Hindlimb muscle (tissue), 1 donor: ENCODE measurements around the gene MOSPD2. TPM values are rescaled to one million over a fixed set of nuclear protein-coding genes. Genes with fewer than 3 reads are reported as not detected.

Source experiments
- DNase-seq: peaks from one replicate; pipeline ENCODE4 v3.0.0-alpha.2; 2013
- polyA plus RNA-seq: library from polyadenylated mRNA; unstranded; fragments of 120-200 nt; gene quantifications from one replicate; pipeline ENCODE4 v1.2.1, GENCODE V29; 2013; ENCODE audit not compliant: insufficient read length

The MOSPD2 gene
- polyA plus RNA-seq, result 7.0 TPM

- DNase-seq, result peak; percentile 93
Measured at GRCh38 chrX:14872851-14873675, at the start of gene MOSPD2, which contains the start of gene FANCB. TSS of gene MOSPD2 (plus strand) at chrX:14873421. CDS start at chrX:14873529, 108 bp downstream. TSS of gene FANCB (minus strand) at chrX:14873069. CDS start at chrX:14865510, 7,559 bp downstream.

DNA sequence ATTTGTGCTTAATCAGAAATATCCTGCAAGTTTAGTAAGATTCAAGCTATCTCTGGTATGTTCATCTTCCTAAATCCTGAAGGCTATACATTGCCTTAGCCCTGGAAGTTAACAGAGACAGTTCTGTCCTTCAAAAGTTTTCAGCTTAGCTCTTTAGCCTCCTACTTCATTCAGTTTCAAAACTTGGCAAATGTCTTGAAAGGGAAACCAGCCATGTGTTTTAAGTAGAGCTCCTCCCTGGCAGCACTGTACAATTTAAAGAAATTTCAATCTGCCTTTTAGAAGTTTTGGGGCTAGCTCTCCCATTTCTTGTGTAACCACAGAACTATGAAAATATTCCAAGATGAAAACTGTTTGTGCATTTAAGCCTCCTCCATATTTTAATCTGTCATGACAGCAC lies 47.4 kb upstream of the MOSPD2 start:
- no peak for DNase-seq

- no peak for DNase-seq
Measured at GRCh38 chrX:14826319-14826718, 46.9 kb upstream of the MOSPD2 start.

DNA sequence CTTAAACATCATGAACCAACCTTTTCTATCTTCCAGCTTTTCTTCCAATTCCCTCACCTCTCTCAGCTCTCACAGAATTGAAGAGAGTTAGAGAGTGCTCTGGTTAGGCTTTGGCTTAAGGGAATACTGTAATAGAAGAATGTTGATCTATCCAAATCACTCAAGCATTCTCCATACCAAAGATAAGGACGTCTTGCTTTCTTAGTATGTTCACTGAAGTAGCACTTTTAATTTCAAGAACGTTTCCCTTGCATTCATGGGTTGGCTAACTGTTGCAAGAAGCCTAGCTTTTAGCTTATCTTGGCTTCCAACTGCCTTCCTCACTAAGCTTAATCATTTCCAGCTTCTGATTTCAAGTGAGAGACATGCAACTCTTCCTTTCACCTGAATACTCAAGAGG lies 43.6 kb upstream of the MOSPD2 start:
- DNase-seq, result no peak

GRCh38 chrX:14832151-14832550 lies 41.1 kb upstream of the MOSPD2 start:
- DNase-seq, result no peak

GRCh38 chrX:14832586-14832985 lies 40.6 kb upstream of the MOSPD2 start:
- DNase-seq, result peak; percentile 26

- no peak for DNase-seq
Measured at GRCh38 chrX:14837155-14837554, 36.1 kb upstream of the MOSPD2 start.

DNA sequence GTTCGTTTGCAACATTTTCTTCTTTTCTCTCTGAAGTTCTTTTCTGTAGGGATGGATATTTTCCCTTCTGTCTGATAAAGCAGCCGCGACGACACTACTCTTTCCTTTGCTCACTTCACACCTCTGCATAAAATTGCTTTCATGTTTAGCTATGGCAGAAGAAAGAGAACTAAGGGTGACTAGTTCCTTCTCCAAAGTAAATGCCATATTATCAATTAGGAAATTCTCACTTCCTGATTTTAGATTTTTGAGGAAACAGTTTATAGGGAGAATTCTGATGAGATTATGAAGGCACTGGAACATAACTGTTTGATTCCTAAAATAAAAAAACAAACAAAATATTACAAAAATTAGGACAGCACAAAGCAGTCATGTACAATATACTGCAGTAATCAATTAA lies 29.6 kb upstream of the MOSPD2 start:
- no peak for DNase-seq

DNA sequence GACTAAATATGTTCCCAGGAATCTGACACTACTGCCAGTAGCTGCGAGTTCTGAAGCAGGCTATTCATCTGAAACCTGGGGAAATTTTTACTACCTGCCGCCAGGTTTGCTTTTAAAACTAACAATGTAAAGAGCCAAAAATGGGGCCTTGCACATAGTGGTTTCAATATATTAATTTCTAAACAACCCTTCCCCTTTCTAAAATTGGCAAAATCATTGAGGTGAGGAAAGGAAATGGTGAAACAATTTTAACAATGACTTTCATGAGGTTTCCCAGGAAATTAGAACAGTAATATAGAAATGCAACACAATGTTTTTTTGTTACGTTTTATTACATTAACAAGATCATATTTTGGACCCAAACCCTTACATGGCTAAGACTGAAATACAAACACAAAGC lies 21.7 kb upstream of the MOSPD2 start:
- no peak for DNase-seq

DNA sequence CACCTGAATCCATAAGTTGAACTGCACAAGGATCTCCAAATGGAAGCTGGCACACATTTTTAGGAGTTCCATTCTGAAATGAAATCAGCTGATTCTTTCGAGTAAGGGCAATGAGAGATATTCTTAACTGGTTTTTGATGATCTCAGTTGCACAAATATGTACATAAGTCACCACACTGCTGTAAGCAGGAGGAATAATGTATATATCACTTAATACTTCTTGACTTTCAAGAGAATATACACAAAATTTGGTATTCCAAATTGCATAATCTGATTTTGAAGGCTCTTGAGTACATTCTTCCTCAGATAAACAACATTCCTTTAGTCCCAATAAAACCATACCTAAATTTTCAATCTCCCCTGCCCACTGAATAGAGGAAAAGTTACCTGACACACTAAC lies 8.6 kb upstream of the MOSPD2 start:
- no peak for DNase-seq

DNA sequence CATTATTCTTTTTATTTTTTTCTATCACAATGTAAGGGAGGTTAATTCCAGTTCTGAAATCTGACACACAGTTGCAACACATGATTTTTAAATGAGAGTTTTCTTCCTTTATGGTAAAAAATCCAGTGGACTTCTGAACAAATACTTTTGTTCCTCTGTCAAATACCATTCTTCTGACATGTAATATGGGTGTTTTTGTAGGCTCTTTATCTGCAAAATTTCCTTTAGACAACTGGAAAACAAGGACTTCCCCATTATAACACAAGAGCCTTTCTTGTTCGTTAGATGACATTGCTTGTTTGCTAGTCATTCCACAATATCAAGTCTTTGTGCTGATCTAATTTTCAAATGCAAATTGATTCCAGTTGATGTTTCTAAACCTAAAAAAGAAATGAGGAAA lies 8.0 kb upstream of the MOSPD2 start:
- DNase-seq, result no peak

DNA sequence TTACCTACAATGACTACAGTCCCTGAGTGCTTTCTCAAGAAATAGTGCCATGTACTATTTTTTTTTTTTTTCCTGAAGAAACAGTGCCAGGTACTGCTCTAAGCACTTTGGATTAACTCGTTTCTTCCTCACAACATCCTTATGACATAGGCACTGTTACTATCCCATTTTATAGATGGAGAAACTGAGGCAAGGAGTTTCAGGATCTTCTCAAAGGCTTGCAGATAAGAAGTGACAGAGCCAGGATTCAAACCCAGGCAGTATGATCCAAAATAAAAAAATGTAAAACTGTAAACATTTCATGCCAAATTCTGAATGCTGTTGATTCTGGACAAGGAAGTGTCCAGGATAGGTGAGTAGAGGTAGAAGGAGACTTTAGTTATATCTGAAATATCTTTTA lies 1.5 kb upstream of the MOSPD2 start:
- no peak for DNase-seq

DNA sequence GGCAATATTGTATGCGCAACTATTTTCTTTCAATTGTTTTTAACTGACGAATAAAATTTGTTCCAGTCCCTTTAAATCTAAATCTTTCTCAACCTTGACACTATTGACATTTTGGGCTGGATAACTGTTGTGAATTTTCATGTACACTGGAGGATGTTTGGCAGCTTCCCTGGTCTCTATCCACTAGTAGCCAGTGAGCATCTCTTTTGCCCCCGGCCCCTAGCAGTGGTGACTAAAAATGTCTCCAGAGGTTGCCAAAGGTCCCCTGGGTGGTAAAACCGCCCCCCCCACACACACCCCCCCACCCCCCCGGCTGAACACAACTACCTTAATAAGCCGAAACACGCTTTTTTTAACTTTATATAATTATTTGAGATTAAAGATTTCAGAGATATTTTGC lies 866 bp upstream of the MOSPD2 start:
- DNase-seq, result no peak

GRCh38 chrX:14873676-14874049 lies 442 bp downstream of the MOSPD2 start:
- DNase-seq, result peak; percentile 3

GRCh38 chrX:14875624-14876023 lies 2.4 kb downstream of the MOSPD2 start:
- DNase-seq, result no peak

DNA sequence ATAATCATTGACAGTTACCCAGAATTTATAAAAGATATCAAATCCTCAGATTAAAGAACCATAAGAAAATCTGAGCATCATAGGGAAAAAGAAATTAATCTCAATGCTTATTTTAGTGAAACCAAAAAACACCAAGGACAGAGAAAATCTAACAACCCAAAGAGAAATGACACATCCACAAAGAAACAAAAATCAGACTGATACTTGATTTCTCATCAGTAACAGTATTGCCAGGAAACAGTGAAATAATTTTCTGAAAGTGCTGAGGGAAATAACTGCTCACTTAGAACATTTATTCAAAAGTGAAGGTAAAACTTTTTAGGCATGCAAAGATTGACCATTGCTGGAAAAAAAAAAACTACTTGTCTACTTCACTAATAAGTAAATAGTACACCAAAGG lies 10.6 kb downstream of the MOSPD2 start:
- DNase-seq, result no peak

DNA sequence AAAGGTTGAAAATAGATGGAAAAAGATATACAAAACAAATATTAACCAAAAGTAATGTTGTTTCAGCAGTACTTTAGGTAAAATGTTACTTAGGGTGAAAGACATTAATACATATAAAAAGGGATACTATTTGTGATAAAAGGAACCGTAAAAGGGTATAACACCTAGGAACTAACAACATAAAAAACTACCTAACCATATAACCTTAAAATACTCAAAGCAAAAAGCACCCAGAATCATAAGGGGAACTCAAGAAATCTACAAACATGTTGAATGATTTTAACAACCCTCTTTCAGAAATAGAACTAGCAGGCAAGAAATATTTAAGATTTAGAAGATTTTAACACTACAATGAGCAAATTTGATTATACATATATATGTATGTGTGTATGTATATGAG lies 11.5 kb downstream of the MOSPD2 start:
- no peak for DNase-seq

DNA sequence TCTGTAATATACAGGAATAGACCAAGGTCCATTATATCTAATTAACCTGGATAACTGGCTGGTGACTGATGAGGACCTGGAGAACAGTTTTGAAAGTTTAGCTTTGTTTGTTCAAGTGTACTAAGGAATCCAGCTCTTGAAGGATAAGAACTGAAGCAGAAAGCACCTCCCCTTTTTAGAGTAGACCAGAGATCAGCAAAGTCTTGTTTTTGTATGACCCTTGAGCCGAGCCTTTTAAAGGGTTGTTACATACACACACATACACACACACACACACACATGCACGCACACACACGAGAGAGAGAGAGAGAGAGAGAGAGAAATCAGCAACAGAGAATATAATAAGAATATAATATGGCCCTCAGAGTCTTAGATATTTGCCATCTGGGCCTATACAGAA lies 13.0 kb downstream of the MOSPD2 start:
- no peak for DNase-seq

DNA sequence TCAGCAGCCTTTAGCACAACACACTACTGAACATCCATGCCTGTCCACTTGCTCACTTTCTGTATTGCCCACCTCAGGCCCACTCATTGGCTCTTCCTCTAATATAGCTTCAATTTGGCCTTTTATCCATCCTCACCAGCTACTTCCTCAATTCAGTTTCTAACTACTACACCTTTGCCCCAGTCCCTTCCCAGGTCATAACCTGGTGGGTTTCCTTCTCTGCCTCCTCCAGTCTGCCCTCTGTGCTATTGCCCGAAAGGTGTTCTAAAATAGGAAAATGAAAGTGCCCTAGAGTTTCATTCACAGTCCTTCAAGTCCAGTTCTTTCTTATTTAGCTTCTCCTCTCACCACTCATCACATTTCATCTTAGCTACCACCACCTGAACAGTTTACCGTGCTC lies 23.1 kb downstream of the MOSPD2 start:
- no peak for DNase-seq

- no peak for DNase-seq
Measured at GRCh38 chrX:14897042-14897441, 23.8 kb downstream of the MOSPD2 start.

DNA sequence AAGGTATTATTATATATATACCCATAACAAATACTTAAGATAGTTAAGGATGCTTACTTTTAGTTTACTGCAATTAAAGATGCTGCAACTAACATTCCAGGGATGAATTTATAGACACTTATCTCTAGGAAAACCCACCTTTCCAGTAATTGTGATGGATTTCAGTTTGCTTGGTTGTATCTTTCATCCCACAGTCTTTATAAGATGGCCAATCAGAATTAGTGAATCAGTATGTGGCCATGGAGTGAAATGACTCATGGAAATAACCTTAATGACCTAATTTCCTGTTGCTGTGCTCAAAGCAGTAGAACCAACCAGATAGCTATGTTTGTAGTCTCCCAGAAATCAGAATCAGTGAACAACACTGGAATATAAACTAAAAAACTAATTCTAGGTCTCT lies 26.4 kb downstream of the MOSPD2 start:
- no peak for DNase-seq

- no peak for DNase-seq
Measured at GRCh38 chrX:14902537-14902936, 29.3 kb downstream of the MOSPD2 start.

- no peak for DNase-seq
Measured at GRCh38 chrX:14903891-14904290, 30.7 kb downstream of the MOSPD2 start.

DNA sequence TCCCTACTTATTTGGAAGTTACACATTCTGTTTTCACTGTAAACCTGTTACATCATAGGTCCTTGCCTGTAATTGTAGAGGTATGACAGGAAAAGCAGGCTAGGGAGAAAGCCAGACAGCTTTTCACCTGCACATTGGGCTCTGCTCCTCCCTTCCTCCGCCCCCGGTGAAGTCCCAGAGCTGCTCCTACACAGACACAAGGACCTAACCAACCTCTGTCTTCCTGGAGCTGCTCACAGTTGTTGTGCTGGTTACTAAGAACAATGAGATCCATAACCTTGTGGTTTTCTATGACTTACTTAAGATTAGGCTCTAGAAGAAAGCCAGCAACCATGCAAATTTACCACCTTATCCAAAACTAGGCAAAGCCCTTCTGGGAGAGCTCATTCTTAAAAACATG lies 40.0 kb downstream of the MOSPD2 start:
- DNase-seq, result no peak

DNA sequence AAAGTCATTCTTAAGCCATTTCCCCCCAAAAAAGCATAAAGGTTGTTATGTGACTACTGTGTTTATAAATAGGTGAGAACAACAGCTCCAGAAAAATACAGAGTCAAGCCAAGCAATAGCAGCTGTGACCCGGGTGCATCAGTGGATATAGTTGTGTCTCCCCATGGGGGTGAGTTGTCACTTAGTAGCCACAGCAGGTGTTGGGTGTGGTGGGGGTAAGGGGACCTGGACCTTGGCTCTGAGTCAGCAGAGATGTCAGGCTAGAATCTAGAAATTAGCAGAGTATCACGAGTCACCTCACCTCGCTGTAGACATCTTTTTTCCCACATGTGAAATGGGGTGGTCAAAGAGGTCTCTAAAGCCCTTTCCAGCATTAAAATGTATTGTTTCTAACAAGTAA lies 42.4 kb downstream of the MOSPD2 start:
- no peak for DNase-seq
